HG03342 (cell line): ENCODE data around the gene STRBP.

Experiments used
- ATAC-seq: cut with Tn5 transposase; IDR thresholded peaks from one replicate; pipeline ENCODE4 v1.9.1; 2021; ENCODE audit warnings: mild to moderate bottlenecking, moderate library complexity; ENCODE audit not compliant: unreplicated experiment

Gene STRBP

GRCh38 chr9:123073441-123073840 lies 194.9 kb downstream of the STRBP start:
- ATAC-seq, result no peak

- no peak for ATAC-seq
Measured at GRCh38 chr9:123072407-123072995, 195.9 kb downstream of the STRBP start.
